Endothelial cell of umbilical vein (primary cell): ENCODE measurements around the gene LTBP1. TPM values are rescaled to one million over a fixed set of nuclear protein-coding genes. Genes with fewer than 3 reads are reported as not detected.

Experiments
- BruUV-seq: library from RNA; stranded (reverse); fragments of 400-500 nt; replicated peaks from 2 replicates; lab custom pipeline; 2021; lab: Mats Ljungman, UMichigan
- CTCF ChIA-PET: fragments of 300-600, 350-600 bp; sonication (Branson Sonifier 250); formaldehyde crosslinking; loops from one replicate; lab custom pipeline; 2021; ENCODE audit warnings: antibody characterized with exemption, inconsistent platforms; lab: Charles Lee
- POLR2A ChIA-PET: fragments of 300-600, 350-600 bp; sonication (Branson Sonifier 250); formaldehyde crosslinking; loops from one replicate; lab custom pipeline; 2021; ENCODE audit warnings: antibody characterized with exemption, inconsistent platforms; lab: Charles Lee
- DNase-seq: peaks from one replicate; pipeline ENCODE4 v3.0.0-alpha.2; 2011; ENCODE audit warnings: low read depth, low spot score
- FAIRE-seq: peaks from 2 replicates; lab custom pipeline; 2011; peaks lifted over from hg19 to GRCh38; lab: Jason Lieb, UNC
- H2AFZ ChIP-seq: 2 replicates; pipeline ENCODE4 v1.6.0; 2012; ENCODE audit warnings: low read depth, low read length, control low read depth, inconsistent platforms
- H3K27ac ChIP-seq: 2 replicates; pipeline ENCODE4 v1.5.1; 2011; ENCODE audit warnings: low read depth, mild to moderate bottlenecking, control low read depth, low read length, moderate library complexity; ENCODE audit not compliant: insufficient read depth
- H3K27me3 ChIP-seq, 2 experiments: 2 replicates each; pipeline versions ENCODE4 v1.6.0 to v1.6.1; 2011; ENCODE audit warnings: low read length in 2 of 2, mixed read lengths in 1 of 2; ENCODE audit not compliant: control insufficient read depth in 2 of 2, insufficient read depth in 2 of 2
- H3K36me3 ChIP-seq, 2 experiments: 2 replicates in 1 of 2; 3 replicates in 1 of 2; pipeline ENCODE4 v1.5.1; 2011; ENCODE audit warnings: low read length in 2 of 2, mild to moderate bottlenecking in 1 of 2, moderate library complexity in 1 of 2; ENCODE audit not compliant: control insufficient read depth in 2 of 2, insufficient read depth in 2 of 2; ENCODE audit errors: extremely low read depth in 1 of 2
- H3K4me1 ChIP-seq: 3 replicates; pipeline ENCODE4 v1.5.1; 2011; ENCODE audit warnings: mild to moderate bottlenecking, low read length; ENCODE audit not compliant: control insufficient read depth, insufficient read depth; ENCODE audit errors: extremely low read depth
- H3K4me2 ChIP-seq: 2 replicates; pipeline ENCODE4 v1.6.1; 2011; ENCODE audit warnings: low read length, control low read depth, mixed read lengths; ENCODE audit not compliant: insufficient read depth
- H3K4me3 ChIP-seq, 3 experiments: fragments of 200-600 bp in 1 of 3; sonication (generic), shearing (Covaris generic) in 1 of 3; replicated peaks in 1 of 3; 2 replicates each; pipeline ENCODE4 v1.5.1; 2011 to 2016; ENCODE audit warnings: control low read depth in 3 of 3, low read length in 3 of 3, mild to moderate bottlenecking in 2 of 3, inconsistent platforms in 1 of 3, low read depth in 1 of 3, moderate library complexity in 1 of 3; ENCODE audit not compliant: insufficient read depth in 1 of 3
- H3K79me2 ChIP-seq: 2 replicates; pipeline ENCODE4 v1.6.0; 2012; ENCODE audit warnings: low read length, inconsistent platforms; ENCODE audit not compliant: control insufficient read depth, insufficient read depth
- H3K9ac ChIP-seq: replicated peaks from 2 replicates; pipeline ENCODE3; 2011; ENCODE audit warnings: low read length, control low read depth; ENCODE audit not compliant: insufficient read depth; ENCODE audit errors: extremely low read depth
- H3K9me1 ChIP-seq: replicated peaks from 3 replicates; pipeline ENCODE4 v1.6.0; 2011; ENCODE audit warnings: mild to moderate bottlenecking, low read length; ENCODE audit not compliant: control insufficient read depth, insufficient read depth; ENCODE audit errors: extremely low read depth
- H3K9me3 ChIP-seq: replicated peaks from 2 replicates; pipeline ENCODE4 v1.5.1; 2012; ENCODE audit warnings: low read length, inconsistent platforms; ENCODE audit not compliant: control insufficient read depth, insufficient read depth
- H4K20me1 ChIP-seq: replicated peaks from 2 replicates; pipeline ENCODE3; 2011; ENCODE audit warnings: mild to moderate bottlenecking, low read length; ENCODE audit not compliant: control insufficient read depth, insufficient read depth; ENCODE audit errors: extremely low read depth
- EZH2 ChIP-seq: IDR thresholded peaks from 2 replicates; pipeline ENCODE4 v1.6.1; 2012; ENCODE audit warnings: borderline replicate concordance, low read depth, mild to moderate bottlenecking, moderate library complexity, low read length, inconsistent platforms; ENCODE audit not compliant: severe bottlenecking
- FOS ChIP-seq: IDR thresholded peaks from 2 replicates; pipeline ENCODE4 v1.6.1; 2011; ENCODE audit warnings: mild to moderate bottlenecking, low read length, moderate library complexity, borderline replicate concordance; ENCODE audit not compliant: insufficient read depth
- GATA2 ChIP-seq: IDR thresholded peaks from 2 replicates; pipeline ENCODE4 v1.7.0; 2011; ENCODE audit warnings: low read depth, mild to moderate bottlenecking, moderate library complexity, mixed read lengths, low read length; ENCODE audit not compliant: insufficient read length, insufficient read depth
- JUN ChIP-seq: IDR thresholded peaks from 2 replicates; pipeline ENCODE4 v1.6.1; 2011; ENCODE audit warnings: borderline replicate concordance, low read depth; ENCODE audit not compliant: insufficient read length, insufficient read depth
- MYC ChIP-seq: IDR thresholded peaks from one replicate; pipeline ENCODE4 v1.6.1; 2011; ENCODE audit warnings: mild to moderate bottlenecking, low read depth, low read length
- POLR2A ChIP-seq: IDR thresholded peaks from 2 replicates; pipeline ENCODE4 v1.6.1; 2012; ENCODE audit warnings: low read depth, mild to moderate bottlenecking, control low read depth, low read length
- POLR2AphosphoS5 ChIP-seq: IDR thresholded peaks from 2 replicates; pipeline ENCODE4 v1.6.1; 2012; ENCODE audit warnings: low read depth, mild to moderate bottlenecking, control low read depth, low read length, moderate library complexity; ENCODE audit not compliant: insufficient read depth
- dilution Hi-C: fragments of 300-500 bp; cut with MboI; formaldehyde crosslinking; loops from one replicate; pipeline ENCODE4 v1.15.0; 2019; ENCODE audit warnings: low sequenced_read_pairs; ENCODE audit not compliant: extremely low pct_ligation_motif_present
- intact Hi-C: fragments of 100-400 bp; cut with micrococcal nuclease; formaldehyde crosslinking; loops from one replicate; pipeline ENCODE4 v1.10.0; 2022
- polyA plus RNA-seq, 4 experiments: library from polyadenylated mRNA; depleted of rRNA in 3 of 4; stranded (reverse) in 3 of 4; unstranded in 1 of 4; fragments of >200 nt; gene quantifications; 2 replicates each; pipeline versions ENCODE4 v1.2.1 to v1.2.3, GENCODE V29; 2011 to 2012; ENCODE audit warnings: missing spikeins in 1 of 4
- total RNA-seq: library from RNA; stranded (reverse); gene quantifications from 2 replicates; pipeline ENCODE4 v1.2.3, GENCODE V29; 2021
- TF ChIP-seq, protein P1 (sequence below): IDR thresholded peaks from 2 replicates; pipeline ENCODE4 v1.6.1; 2011; ENCODE audit not compliant: insufficient read depth, insufficient read length
- TF ChIP-seq, protein P2 (sequence below), 2 donors: IDR thresholded peaks; 1 replicate in 1 of 2; 2 replicates in 1 of 2; pipeline ENCODE4 v1.5.1; 2011; ENCODE audit warnings: low read length in 2 of 2, mild to moderate bottlenecking in 2 of 2, moderate library complexity in 2 of 2, control low read depth in 1 of 2, inconsistent platforms in 1 of 2, low read depth in 1 of 2; ENCODE audit not compliant: insufficient read depth in 1 of 2; ENCODE audit errors: extremely low read depth in 1 of 2

LTBP1 gene
- total and polyA plus RNA-seq, 2 donors (not counting 3 experiments of a cell fraction or from before 2014, with no cell fraction given), result 57.4 to 68.2 TPM

DNA sequence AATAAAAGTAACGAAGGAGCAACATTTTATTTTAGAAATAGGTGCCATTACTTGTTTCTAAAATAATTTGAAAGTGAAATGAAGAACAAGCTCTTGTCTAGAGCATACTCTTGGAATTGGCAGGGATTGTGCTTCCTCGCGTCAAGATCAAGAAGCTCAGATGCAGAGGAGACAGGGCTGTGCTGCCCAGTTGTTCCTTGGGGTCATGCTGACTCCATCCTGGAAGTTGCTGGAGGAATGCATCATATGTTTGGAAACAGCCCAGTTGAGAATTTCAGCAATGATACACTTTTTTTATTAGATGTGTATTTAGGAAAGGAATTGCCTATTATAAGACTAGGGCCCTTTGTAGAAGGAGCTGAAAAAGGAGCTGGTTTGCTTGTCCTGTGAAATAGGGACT, 17.2 kb downstream of the LTBP1 start:
- no peaks in the 10 kb centered on the region for H3K36me3 ChIP-seq
- H3K4me3 ChIP-seq, result no peak overlapping the region
- DNase-seq (no peak), FAIRE-seq (no peak)
- BruUV-seq, result no TSS peak
- peaks cover 24% of the 10 kb centered on the region for H3K79me2 ChIP-seq
- H2AFZ ChIP-seq, result no peak overlapping the region
- no peak overlapping the region for H3K9ac ChIP-seq
- intact Hi-C loops, result no loop called here
- ChIA-PET CTCF (interaction anchor here (0.9 to 1.4 kb wide), 3 partner anchors 28 to 123 kb away, joined by 3 to 4 read pairs (median 3); no protein-coding TSS in a partner anchor), POLR2A (no interaction called here)
- H4K20me1 ChIP-seq, result no peaks in the 10 kb centered on the region
- H3K9me1 ChIP-seq, result no peaks in the 10 kb centered on the region
- no peak overlapping the region for H3K27ac ChIP-seq
- H3K4me2 ChIP-seq, result no peak overlapping the region
- TF ChIP-seq JUN (no peak), MYC (no peak), FOS (no peak), POLR2AphosphoS5 (no peak), EZH2 (no peak), GATA2 (no peak), POLR2A (no peak)
- TF ChIP-seq, protein P1, sequence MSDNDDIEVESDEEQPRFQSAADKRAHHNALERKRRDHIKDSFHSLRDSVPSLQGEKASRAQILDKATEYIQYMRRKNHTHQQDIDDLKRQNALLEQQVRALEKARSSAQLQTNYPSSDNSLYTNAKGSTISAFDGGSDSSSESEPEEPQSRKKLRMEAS, result no peak
- TF ChIP-seq, protein P2, sequence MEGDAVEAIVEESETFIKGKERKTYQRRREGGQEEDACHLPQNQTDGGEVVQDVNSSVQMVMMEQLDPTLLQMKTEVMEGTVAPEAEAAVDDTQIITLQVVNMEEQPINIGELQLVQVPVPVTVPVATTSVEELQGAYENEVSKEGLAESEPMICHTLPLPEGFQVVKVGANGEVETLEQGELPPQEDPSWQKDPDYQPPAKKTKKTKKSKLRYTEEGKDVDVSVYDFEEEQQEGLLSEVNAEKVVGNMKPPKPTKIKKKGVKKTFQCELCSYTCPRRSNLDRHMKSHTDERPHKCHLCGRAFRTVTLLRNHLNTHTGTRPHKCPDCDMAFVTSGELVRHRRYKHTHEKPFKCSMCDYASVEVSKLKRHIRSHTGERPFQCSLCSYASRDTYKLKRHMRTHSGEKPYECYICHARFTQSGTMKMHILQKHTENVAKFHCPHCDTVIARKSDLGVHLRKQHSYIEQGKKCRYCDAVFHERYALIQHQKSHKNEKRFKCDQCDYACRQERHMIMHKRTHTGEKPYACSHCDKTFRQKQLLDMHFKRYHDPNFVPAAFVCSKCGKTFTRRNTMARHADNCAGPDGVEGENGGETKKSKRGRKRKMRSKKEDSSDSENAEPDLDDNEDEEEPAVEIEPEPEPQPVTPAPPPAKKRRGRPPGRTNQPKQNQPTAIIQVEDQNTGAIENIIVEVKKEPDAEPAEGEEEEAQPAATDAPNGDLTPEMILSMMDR (IDR thresholded peaks at IDR 0.05; ENCODE audit: extremely low read depth in 1 of 2, insufficient read depth in 1 of 2, low read depth in 1 of 2, low read length in 2 of 2), result no peak
- no peaks in the 10 kb centered on the region for H3K27me3 ChIP-seq
- H3K9me3 ChIP-seq, result no peaks in the 10 kb centered on the region
- dilution Hi-C loops, result no loop called here
- peaks cover 5% of the 10 kb centered on the region for H3K4me1 ChIP-seq
